Measurements from ENCODE around the gene LMF1.

The LMF1 gene

GRCh38 chr16:947255-947921, 23.4 kb downstream of the LMF1 start:
- no peak for DNase-seq

GRCh38 chr16:946048-946395, 24.8 kb downstream of the LMF1 start:
- DNase-seq, result no peak

GRCh38 chr16:945271-946047, 25.3 kb downstream of the LMF1 start:
- no peak for DNase-seq

GRCh38 chr16:943971-944370, 26.8 kb downstream of the LMF1 start:
- no peak for DNase-seq

- DNase-seq, result no peak
These were observed 28.2 kb downstream of the LMF1 start for GRCh38 chr16:942436-943060.

GRCh38 chr16:939941-940340, 30.8 kb downstream of the LMF1 start:
- no peak for DNase-seq

- DNase-seq, result no peak
These were observed 31.5 kb downstream of the LMF1 start for GRCh38 chr16:939311-939710.

GRCh38 chr16:938752-939151, 32.0 kb downstream of the LMF1 start:
- DNase-seq, result no peak

- DNase-seq, result no peak
These were observed 32.6 kb downstream of the LMF1 start for GRCh38 chr16:938136-938535.

GRCh38 chr16:937723-938122, 33.1 kb downstream of the LMF1 start:
- no peak for DNase-seq

- no peak for DNase-seq
These were observed 33.5 kb downstream of the LMF1 start for GRCh38 chr16:937311-937710.

- no peak for DNase-seq
These were observed 35.1 kb downstream of the LMF1 start for GRCh38 chr16:935684-936083.

- DNase-seq, result no peak
These were observed 36.6 kb downstream of the LMF1 start for GRCh38 chr16:934178-934577.

GRCh38 chr16:933581-933980, 37.2 kb downstream of the LMF1 start:
- no peak for DNase-seq

- no peak for DNase-seq
These were observed 37.9 kb downstream of the LMF1 start for GRCh38 chr16:932831-933330.

GRCh38 chr16:931626-932500, 38.9 kb downstream of the LMF1 start:
- no peak for DNase-seq

GRCh38 chr16:931171-931570, 39.6 kb downstream of the LMF1 start:
- DNase-seq, result no peak

- no peak for DNase-seq
These were observed 40.3 kb downstream of the LMF1 start for GRCh38 chr16:930511-930910.

GRCh38 chr16:930076-930475, 40.7 kb downstream of the LMF1 start:
- DNase-seq, result no peak

GRCh38 chr16:929227-930073, 41.3 kb downstream of the LMF1 start:
- no peak for DNase-seq

GRCh38 chr16:928526-928925, 42.3 kb downstream of the LMF1 start:
- no peak for DNase-seq

- DNase-seq, result no peak
These were observed 42.9 kb downstream of the LMF1 start for GRCh38 chr16:927931-928330.
